ENCODE results near the gene TOMM40. TPM values are rescaled to one million over a fixed set of nuclear protein-coding genes. Genes with fewer than 3 reads are reported as not detected.
A peak's percentile ranks its signal among the peaks of the same experiment; 100 is the strongest.
"Not testable (repeated sequence)": the region's sequence is repeated elsewhere in the genome, so short reads cannot be mapped to it uniquely, and the experiment has no call there.

The TOMM40 gene
- total RNA-seq, 1 experiment from 2014 or later, result 263 TPM

DNA sequence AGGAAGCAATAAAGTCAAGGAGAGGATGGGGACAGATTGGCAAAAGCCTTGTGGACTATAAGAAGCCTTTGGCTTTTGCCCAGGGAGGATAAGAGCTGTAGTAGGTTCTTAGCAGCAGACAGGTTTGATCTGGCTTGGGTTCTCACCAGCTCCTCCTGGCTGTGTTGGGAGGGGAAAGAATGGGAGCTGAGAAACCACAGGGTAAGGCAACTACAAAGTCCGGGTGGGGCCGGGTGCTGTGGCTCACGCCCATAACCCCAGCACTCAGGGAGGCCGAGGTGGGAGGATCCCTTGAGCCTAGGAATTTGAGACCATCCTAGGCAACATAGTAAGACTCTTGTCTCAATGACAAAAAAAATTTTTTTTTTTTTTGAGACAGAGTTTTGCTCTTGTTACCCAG lies 24.4 kb upstream of the TOMM40 start:
- in situ Hi-C loops (cut with HindIII; ENCODE audit: low pct_unique_long_range_greater_than_20kb, low sequenced_read_pairs), result no loop called here
- no peak for DNase-seq (ENCODE audit: low read depth)

GRCh38 chr19:44867578-44867977 lies 23.5 kb upstream of the TOMM40 start:
- in situ Hi-C loops (cut with HindIII; ENCODE audit: low pct_unique_long_range_greater_than_20kb, low sequenced_read_pairs), result no loop called here
- DNase-seq (ENCODE audit: low read depth), result no peak

DNA sequence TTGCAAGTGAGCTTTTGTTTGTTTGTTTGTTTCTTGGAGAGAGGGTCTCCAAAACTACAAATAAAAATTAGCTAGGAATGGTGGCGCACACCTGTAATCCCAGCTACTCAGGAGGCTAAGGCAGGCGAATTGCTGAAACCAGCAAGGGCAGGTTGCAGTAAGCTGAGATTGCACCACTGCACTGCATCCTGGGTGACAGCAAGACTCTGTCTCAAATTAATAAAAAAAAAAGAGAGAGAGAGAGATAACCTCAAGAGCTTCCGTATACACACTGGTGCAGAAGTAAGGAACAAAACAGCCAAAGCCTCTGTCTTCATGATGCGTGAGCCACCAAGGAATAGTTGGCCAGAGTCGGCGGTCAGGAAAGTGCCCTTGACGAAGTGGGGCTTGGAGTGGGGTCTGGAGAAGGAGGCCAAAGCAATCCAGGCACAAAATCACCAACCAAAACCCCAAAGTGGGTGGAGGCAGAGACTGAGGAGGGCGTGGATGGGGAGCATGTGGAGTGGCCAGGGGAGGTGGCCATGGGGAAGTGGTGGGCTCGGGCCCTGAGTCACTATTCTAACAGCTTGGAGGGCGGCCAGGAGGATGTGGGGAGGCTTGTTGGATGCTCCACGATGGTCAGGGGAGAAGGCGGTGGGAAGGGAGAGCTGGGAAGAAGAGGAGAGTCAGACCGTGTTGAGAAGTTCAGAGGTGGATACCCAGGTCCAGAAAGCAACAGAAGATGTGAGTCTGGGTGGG lies 21.2 kb upstream of the TOMM40 start:
- in situ Hi-C loops (cut with HindIII; ENCODE audit: low pct_unique_long_range_greater_than_20kb, low sequenced_read_pairs), result no loop called here
- DNase-seq (ENCODE audit: low read depth), result no peak

DNA sequence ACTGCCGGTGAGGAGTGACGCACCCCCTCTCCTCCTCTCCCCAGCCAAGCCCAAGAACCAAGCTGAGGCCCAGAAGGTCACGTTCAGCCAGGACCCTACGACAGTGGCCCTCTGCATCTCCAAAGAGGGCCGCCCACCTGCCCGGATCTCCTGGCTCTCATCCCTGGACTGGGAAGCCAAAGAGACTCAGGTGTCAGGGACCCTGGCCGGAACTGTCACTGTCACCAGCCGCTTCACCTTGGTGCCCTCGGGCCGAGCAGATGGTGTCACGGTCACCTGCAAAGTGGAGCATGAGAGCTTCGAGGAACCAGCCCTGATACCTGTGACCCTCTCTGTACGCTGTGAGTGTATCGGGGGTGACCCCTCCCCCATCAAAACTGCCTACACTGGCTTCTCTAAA lies 19.2 kb upstream of the TOMM40 start:
- in situ Hi-C loops (cut with HindIII; ENCODE audit: low pct_unique_long_range_greater_than_20kb, low sequenced_read_pairs), result no loop called here
- DNase-seq (ENCODE audit: low read depth), result no peak

- in situ Hi-C loops (cut with HindIII; ENCODE audit: low pct_unique_long_range_greater_than_20kb, low sequenced_read_pairs), result no loop called here
- no peak for DNase-seq (ENCODE audit: low read depth)
These were observed 18.4 kb upstream of the TOMM40 start for GRCh38 chr19:44872661-44873060.

DNA sequence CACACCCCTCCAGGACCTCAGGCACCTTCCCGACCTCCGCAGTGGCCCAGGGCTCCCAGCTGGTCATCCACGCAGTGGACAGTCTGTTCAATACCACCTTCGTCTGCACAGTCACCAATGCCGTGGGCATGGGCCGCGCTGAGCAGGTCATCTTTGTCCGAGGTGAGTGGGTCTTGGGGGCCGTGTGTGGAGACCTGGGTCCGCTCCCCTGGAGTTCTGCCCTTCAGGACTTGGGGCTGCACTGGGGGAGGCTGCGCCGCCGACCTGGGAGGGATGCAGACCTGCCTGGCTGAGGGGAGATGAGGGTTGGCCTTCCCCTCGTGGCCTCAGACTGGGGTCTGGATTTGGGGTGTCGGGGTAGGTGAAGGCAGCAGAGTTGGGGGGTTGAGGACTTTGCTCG lies 16.7 kb upstream of the TOMM40 start:
- in situ Hi-C loops (cut with HindIII; ENCODE audit: low pct_unique_long_range_greater_than_20kb, low sequenced_read_pairs), result no loop called here
- no peak for DNase-seq (ENCODE audit: low read depth)

- DNase-seq (ENCODE audit: low read depth), result no peak
- in situ Hi-C loops (cut with HindIII; ENCODE audit: low pct_unique_long_range_greater_than_20kb, low sequenced_read_pairs), result no loop called here
These were observed 15.2 kb upstream of the TOMM40 start for GRCh38 chr19:44875666-44876451.

DNA sequence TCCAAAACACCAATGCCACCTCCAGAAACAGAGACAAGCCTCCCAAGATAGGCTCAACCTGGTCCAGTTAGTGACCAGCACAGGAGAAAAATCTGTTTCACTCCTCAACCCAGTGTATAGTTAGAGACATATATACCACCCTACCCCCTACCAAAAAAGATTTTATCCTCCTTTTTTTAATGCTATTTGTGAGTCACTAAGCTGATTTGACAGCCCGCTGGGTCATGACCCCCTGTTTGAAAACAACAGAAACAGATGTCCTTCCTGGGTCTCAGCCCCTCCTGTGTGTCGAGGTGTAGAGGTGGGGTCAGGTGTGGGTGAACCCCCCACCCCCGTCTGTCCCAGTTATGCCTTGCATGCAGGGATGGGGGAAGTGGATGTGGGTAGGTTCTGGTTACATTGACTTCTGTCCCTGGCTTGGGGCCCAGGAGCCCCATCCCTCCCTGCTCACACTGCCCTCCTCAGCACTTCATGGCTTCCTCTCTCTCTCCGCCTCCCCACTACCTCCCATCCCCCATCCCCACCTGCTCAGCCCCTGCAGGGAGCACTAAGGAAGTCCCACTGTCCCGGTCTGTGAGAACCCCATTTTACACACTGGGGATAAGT lies 14.0 kb upstream of the TOMM40 start:
- in situ Hi-C loops (cut with HindIII; ENCODE audit: low pct_unique_long_range_greater_than_20kb, low sequenced_read_pairs), result no loop called here
- DNase-seq (ENCODE audit: low read depth), result no peak

DNA sequence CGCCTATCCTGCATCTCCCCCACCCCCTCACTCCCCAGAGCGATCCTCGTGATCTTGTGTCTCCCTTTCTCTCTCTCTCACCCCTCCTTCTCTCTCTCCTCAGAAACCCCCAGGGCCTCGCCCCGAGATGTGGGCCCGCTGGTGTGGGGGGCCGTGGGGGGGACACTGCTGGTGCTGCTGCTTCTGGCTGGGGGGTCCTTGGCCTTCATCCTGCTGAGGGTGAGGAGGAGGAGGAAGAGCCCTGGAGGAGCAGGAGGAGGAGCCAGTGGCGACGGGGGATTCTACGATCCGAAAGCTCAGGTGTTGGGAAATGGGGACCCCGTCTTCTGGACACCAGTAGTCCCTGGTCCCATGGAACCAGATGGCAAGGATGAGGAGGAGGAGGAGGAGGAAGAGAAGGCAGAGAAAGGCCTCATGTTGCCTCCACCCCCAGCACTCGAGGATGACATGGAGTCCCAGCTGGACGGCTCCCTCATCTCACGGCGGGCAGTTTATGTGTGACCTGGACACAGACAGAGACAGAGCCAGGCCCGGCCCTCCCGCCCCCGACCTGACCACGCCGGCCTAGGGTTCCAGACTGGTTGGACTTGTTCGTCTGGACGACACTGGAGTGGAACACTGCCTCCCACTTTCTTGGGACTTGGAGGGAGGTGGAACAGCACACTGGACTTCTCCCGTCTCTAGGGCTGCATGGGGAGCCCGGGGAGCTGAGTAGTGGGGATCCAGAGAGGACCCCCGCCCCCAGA lies 12.8 kb upstream of the TOMM40 start:
- in situ Hi-C loops (cut with HindIII; ENCODE audit: low pct_unique_long_range_greater_than_20kb, low sequenced_read_pairs), result no loop called here
- DNase-seq (ENCODE audit: low read depth), result no peak

DNA sequence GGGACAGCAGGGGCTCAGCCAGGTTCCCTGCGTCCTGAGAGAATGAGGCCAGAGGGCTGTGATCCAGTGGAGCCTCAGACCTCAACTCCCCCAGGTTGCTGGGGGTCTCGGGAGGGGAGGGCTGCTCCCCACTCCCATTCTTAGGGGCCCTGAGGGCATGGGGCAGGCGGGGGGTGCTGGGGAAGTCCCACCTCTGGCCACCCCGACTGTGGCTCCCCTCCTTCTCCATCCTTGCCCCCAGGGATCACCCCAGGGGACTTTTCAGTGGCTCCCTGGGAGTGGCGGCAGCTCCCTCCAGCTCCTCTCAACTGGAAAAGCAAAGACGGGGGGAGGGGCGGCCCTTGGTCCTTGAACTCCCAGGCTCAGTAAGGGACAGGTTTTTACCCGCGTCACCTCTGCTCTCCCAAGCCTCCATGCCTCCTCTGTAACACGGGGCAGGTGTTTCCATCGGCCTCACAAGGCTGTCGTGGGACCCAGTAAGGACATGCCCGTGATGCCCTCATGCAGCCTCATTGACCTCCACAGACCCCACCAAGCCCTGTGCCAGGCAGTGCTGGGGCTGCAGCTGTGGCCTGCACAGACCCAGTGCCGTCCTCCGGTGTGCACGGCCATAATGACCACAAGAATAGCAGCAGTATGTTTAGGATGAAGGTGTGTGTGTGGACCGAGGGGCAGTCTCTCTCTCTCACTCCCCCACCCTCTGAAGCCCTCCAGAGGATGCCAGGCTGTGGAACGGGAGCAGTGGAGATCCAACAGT lies 11.6 kb upstream of the TOMM40 start:
- in situ Hi-C loops (cut with HindIII; ENCODE audit: low pct_unique_long_range_greater_than_20kb, low sequenced_read_pairs), result no loop called here
- DNase-seq (ENCODE audit: low read depth), result no peak

DNA sequence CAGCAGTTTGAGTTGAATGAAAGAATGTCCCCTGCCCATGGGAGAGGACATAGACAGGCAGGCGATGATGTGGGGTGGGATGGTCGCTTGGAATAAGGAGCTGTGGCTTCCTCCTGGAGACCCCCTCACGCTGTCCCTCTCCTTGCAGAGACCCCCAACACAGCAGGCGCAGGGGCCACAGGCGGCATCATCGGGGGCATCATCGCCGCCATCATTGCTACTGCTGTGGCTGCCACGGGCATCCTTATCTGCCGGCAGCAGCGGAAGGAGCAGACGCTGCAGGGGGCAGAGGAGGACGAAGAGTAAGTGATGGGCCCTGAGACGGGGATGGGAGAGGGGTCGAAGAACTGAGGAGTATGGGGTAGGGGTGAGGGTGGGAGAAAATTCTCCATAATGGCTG lies 9.0 kb upstream of the TOMM40 start:
- in situ Hi-C loops (cut with HindIII; ENCODE audit: low pct_unique_long_range_greater_than_20kb, low sequenced_read_pairs), result no loop called here
- DNase-seq (ENCODE audit: low read depth), result no peak

DNA sequence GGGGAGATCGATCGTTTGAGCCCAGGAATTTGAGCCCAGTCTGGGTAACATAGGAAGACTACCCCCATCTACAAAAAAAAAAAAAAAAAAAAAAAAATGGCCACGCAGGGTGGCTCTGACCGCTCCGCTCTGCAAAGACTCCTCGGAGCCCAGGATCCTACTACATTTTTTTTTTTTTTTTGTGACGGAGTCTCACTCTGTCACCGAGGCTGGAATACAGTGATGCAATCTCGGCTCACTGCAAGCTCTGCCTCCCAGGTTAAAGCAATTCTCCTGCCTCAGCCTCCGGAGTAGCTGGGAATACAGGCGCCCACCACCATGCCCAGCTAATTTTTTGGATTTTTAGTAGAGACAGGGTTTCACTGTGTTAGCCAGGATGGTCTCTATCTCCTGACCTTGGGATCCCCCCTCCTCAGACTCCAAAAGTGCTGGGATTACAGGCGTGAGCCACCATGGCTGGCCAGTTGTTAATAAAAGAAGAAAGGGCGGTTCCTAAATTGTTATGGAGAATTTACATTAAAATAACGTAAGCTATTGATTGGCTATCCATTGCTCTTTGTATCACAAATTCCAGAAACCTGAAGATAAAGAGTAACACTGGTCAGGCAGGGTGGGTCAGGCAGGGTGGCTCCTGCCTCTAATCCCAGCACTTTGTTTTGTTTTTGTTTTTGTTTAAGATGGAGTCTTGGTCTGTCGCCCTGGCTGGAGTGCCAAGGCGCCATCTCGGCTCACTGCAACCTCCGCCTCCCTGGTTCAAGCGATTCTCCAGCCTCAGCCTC lies 8.2 kb upstream of the TOMM40 start:
- in situ Hi-C loops (cut with HindIII; ENCODE audit: low pct_unique_long_range_greater_than_20kb, low sequenced_read_pairs); DNase-seq (ENCODE audit: low read depth): not testable (repeated sequence)

GRCh38 chr19:44883922-44884321 lies 7.1 kb upstream of the TOMM40 start:
- in situ Hi-C loops (cut with HindIII; ENCODE audit: low pct_unique_long_range_greater_than_20kb, low sequenced_read_pairs), result no loop called here
- peak; percentile 30 for DNase-seq (ENCODE audit: low read depth)

- in situ Hi-C loops (cut with HindIII; ENCODE audit: low pct_unique_long_range_greater_than_20kb, low sequenced_read_pairs), result no loop called here
- no peak for DNase-seq (ENCODE audit: low read depth)
These were observed 6.5 kb upstream of the TOMM40 start for GRCh38 chr19:44884566-44884965.

DNA sequence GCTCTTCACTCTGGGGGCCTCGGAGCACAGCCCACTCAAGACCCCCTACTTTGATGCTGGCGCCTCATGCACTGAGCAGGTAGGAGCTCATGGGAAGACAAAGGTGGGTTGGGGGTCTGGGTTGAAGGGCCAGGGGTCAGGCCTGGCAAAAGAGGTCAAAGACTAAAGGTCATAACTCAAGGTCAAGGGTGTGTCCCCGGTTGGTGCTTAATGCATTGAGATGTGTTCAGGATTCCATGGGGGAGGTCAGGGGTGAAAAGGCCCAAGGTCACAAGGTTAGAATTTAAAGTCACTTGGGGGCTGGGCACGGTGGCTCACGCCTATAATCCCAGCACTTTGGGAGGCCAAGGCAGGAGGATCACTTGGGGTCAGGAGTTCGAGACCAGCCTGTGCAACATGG lies 4.9 kb upstream of the TOMM40 start:
- in situ Hi-C loops (cut with HindIII; ENCODE audit: low pct_unique_long_range_greater_than_20kb, low sequenced_read_pairs), result no loop called here
- DNase-seq (ENCODE audit: low read depth), result no peak

- DNase-seq (ENCODE audit: low read depth), result no peak
- in situ Hi-C loops (cut with HindIII; ENCODE audit: low pct_unique_long_range_greater_than_20kb, low sequenced_read_pairs), result no loop called here
These were observed 3.4 kb upstream of the TOMM40 start for GRCh38 chr19:44887648-44888047.

GRCh38 chr19:44888335-44888734 lies 2.7 kb upstream of the TOMM40 start:
- in situ Hi-C loops (cut with HindIII; ENCODE audit: low pct_unique_long_range_greater_than_20kb, low sequenced_read_pairs); DNase-seq (ENCODE audit: low read depth): not testable (repeated sequence)
